G401.6 (cell line): ENCODE results near the gene SNAP29.
"Not testable (repeated sequence)": the region's sequence is repeated elsewhere in the genome, so short reads cannot be mapped to it uniquely, and the experiment has no call there.

Experiments
- FAIRE-seq: peaks from 2 replicates; lab custom pipeline; 2012; peaks lifted over from hg19 to GRCh38; lab: Jason Lieb, UNC

SNAP29 gene

GRCh38 chr22:20858615-20859416 lies at the start of gene SNAP29, which contains the start of gene PI4KA:
Gene SNAP29, plus strand, starts transcription at chr22:20859007. Its CDS starts 104 bp downstream, at chr22:20859111.
Gene PI4KA, minus strand, starts transcription at chr22:20858811. Its CDS starts 86 bp downstream, at chr22:20858725.
- no peak for FAIRE-seq

- FAIRE-seq = no peak
These were observed 49.1 kb upstream of the SNAP29 start for GRCh38 chr22:20809538-20810185.

GRCh38 chr22:20810645-20811044 lies 48.2 kb upstream of the SNAP29 start:
- FAIRE-seq = no peak

- no peak for FAIRE-seq
These were observed 47.6 kb upstream of the SNAP29 start for GRCh38 chr22:20811171-20811570.

GRCh38 chr22:20811971-20812660 lies 46.7 kb upstream of the SNAP29 start:
- no peak for FAIRE-seq

GRCh38 chr22:20813056-20813455 lies 45.8 kb upstream of the SNAP29 start:
- no peak for FAIRE-seq

GRCh38 chr22:20814221-20814808 lies 44.5 kb upstream of the SNAP29 start:
- FAIRE-seq = no peak

- no peak for FAIRE-seq
These were observed 43.2 kb upstream of the SNAP29 start for GRCh38 chr22:20815477-20816050.

GRCh38 chr22:20816559-20816958 lies 42.2 kb upstream of the SNAP29 start:
- no peak for FAIRE-seq

- no peak for FAIRE-seq
These were observed 40.3 kb upstream of the SNAP29 start for GRCh38 chr22:20818471-20818870.

GRCh38 chr22:20819471-20819870 lies 39.3 kb upstream of the SNAP29 start:
- no peak for FAIRE-seq

GRCh38 chr22:20821717-20822239 lies 37.0 kb upstream of the SNAP29 start:
- FAIRE-seq = not testable (repeated sequence)

GRCh38 chr22:20822240-20822639 lies 36.6 kb upstream of the SNAP29 start:
- FAIRE-seq = no peak

- FAIRE-seq = no peak
These were observed 35.5 kb upstream of the SNAP29 start for GRCh38 chr22:20823264-20823663.

GRCh38 chr22:20825216-20825615 lies 33.6 kb upstream of the SNAP29 start:
- not testable (repeated sequence) for FAIRE-seq

GRCh38 chr22:20825624-20826023 lies 33.2 kb upstream of the SNAP29 start:
- FAIRE-seq = no peak

- FAIRE-seq = not testable (repeated sequence)
These were observed 32.2 kb upstream of the SNAP29 start for GRCh38 chr22:20826373-20827152.

GRCh38 chr22:20829491-20830134 lies 29.2 kb upstream of the SNAP29 start:
- no peak for FAIRE-seq

- no peak for FAIRE-seq
These were observed 25.6 kb upstream of the SNAP29 start for GRCh38 chr22:20833225-20833665.

- no peak for FAIRE-seq
These were observed 24.6 kb upstream of the SNAP29 start for GRCh38 chr22:20834206-20834605.

GRCh38 chr22:20834725-20835124 lies 24.1 kb upstream of the SNAP29 start:
- FAIRE-seq = no peak
